NB4 (cell line): ENCODE measurements around the gene SLC22A8.

Source experiments
- CTCF ChIP-seq: IDR thresholded peaks from one replicate; pipeline ENCODE4 v1.5.1; 2012; ENCODE audit warnings: low read depth, low read length
- POLR2A ChIP-seq: IDR thresholded peaks from 2 replicates; pipeline ENCODE4 v1.6.1; 2011; ENCODE audit warnings: mild to moderate bottlenecking; ENCODE audit not compliant: insufficient read length; ENCODE audit errors: extremely low read depth

DNA sequence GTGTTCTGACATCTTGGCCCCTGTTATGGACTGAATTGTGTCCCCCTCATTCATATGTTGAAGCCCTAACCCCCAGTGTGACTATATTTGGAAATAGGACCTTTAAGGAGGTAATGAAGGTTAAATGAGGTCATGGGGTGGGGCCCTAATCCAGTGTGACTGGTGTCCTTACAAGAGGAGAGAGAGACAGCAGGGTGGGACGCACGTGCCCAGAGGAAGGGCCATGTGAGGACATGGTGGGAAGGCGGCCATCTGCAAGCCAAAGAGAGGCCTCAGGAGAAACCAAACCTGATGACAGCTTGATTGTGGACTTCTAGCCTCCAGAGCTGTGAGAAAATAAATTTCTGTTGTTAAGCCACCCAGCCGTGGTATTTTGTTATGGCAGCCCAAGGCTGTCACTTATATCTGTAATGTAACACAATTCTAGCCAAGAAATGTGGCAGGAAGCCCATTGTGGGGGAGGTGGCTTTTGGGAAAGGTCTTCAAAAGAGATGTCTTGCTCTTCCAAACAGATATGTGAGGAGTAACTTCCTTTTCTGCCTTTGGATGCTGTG lies 54.5 kb downstream of the SLC22A8 start:
- no peak for TF ChIP-seq CTCF
- no peak for TF ChIP-seq POLR2A
